Measurements from ENCODE around the gene C19orf44.

Gene C19orf44

GRCh38 chr19:16516381-16516780, 20.2 kb downstream of the C19orf44 start:
- DNase-seq (ENCODE audit: extremely low read depth in 1 of 2, low read depth in 1 of 2) = no peak

GRCh38 chr19:16516923-16517610, 20.9 kb downstream of the C19orf44 start:
- no peak for DNase-seq (ENCODE audit: extremely low read depth in 1 of 2, low read depth in 1 of 2)

- DNase-seq (ENCODE audit: extremely low read depth in 1 of 2, low read depth in 1 of 2) = no peak
Observed at GRCh38 chr19:16518061-16518460, 21.9 kb downstream of the C19orf44 start.

GRCh38 chr19:16518483-16519229, 22.5 kb downstream of the C19orf44 start:
- DNase-seq (ENCODE audit: extremely low read depth in 1 of 2, low read depth in 1 of 2) = no peak

GRCh38 chr19:16519230-16519687, 23.1 kb downstream of the C19orf44 start:
- DNase-seq (ENCODE audit: extremely low read depth in 1 of 2, low read depth in 1 of 2) = no peak

- DNase-seq (ENCODE audit: extremely low read depth in 1 of 2, low read depth in 1 of 2) = no peak
Observed at GRCh38 chr19:16520074-16520973, 24.1 kb downstream of the C19orf44 start.

- no peak for DNase-seq (ENCODE audit: extremely low read depth in 1 of 2, low read depth in 1 of 2)
Observed at GRCh38 chr19:16520986-16521624, 24.9 kb downstream of the C19orf44 start.

DNA sequence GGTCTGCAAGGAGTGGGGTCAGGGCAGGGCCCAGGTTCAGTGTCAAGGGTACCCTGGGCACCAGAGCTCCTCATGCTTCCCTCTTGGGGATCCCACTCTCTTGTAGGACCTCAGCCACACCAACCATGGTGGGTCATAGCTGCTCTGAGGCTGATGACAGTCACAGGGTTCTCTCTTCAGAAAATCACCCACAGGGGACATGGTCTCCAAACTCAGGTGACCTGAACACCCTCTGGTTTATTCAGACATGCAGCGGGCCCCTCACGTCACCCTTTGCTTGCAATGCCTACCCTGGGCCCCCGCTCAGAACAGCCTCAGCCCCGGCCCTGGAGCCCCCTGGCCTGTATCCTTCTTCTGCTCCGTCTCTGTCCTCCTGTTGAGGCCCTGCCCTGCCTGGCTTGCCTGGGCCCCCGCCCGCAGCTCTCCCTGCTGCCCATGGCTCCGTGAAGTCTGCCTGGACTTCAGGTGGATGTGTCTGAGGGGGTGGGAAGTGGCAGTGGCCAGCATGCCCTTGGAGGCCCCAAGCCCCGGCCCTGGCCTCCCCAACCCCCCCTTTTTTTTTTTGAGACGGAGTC, 25.6 kb downstream of the C19orf44 start:
- DNase-seq (ENCODE audit: extremely low read depth in 1 of 2, low read depth in 1 of 2) = no peak

GRCh38 chr19:16522559-16523377, 26.6 kb downstream of the C19orf44 start:
- DNase-seq (ENCODE audit: extremely low read depth in 1 of 2, low read depth in 1 of 2) = no peak

DNA sequence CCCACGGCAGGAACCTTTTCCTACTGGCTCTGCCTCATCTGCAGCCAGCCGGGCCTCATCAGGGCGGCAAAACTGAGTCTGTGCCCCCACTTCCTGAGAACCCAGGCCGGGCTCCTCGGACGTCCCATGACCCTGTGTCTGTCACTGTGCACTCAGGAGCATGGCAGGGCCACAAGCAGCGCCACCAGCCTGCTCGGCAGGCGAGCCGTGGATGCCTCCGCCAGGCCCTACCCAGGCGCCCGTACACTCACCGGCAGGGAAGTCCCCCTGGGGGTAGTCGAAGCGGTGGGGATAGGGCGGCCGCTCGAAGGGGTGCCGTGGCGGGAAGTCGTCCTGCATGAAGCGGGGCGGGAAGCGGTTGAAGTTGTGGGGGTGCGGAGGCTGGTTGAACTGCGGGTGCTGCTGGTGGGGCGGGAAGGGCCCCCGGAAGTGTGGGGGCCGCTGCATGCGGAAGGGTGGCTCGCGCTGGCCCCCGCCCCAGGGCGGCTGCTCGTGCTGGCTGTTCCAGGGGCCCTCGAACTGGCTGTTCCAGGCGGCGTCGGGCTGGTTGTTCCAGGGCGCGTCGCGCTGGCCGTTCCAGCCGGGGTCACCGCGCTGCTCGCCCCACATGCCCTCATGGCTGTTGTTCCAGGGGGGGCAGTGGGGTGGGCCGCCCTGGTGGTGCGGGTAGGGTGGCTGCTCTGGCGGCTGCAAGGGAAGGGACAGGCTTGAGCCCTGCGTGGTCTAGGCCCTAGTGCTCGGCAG, 29.0 kb downstream of the C19orf44 start:
- no peak for DNase-seq (ENCODE audit: extremely low read depth in 1 of 2, low read depth in 1 of 2)

- no peak for DNase-seq (ENCODE audit: extremely low read depth in 1 of 2, low read depth in 1 of 2)
Observed at GRCh38 chr19:16525751-16526481, 29.7 kb downstream of the C19orf44 start.

DNA sequence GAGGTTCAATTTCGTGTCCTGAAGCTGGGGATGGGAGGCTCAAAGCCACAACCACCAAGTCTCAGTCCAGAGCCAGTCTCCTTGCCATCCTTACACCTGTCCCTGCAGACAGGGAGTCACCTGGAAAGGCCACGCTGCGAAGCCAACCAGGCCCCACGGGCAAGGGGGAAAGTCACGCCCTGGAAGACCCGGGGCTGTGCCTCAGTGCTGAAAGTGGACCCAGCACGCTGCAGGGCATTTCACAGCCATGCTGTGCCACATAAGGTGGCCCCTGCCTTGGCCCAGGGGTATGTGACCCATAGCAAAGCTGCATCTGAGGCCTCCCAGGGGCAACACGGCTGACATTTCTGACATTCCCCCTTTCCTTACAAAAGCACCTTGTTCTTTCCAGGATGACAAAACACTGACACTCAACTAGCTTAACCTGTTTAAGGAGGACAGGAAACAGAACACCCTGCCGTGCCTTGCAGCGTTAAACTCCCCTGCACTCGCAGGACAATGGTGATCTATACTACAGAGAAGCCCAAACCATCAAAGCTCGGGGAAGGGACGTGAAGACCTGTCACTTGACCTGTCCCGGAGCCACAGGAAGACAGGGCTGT, 31.2 kb downstream of the C19orf44 start:
- DNase-seq (ENCODE audit: extremely low read depth in 1 of 2, low read depth in 1 of 2) = no peak

- no peak for DNase-seq (ENCODE audit: extremely low read depth in 1 of 2, low read depth in 1 of 2)
Observed at GRCh38 chr19:16527971-16528521, 31.9 kb downstream of the C19orf44 start.

- DNase-seq (ENCODE audit: extremely low read depth in 1 of 2, low read depth in 1 of 2) = no peak
Observed at GRCh38 chr19:16529466-16530144, 33.4 kb downstream of the C19orf44 start.

DNA sequence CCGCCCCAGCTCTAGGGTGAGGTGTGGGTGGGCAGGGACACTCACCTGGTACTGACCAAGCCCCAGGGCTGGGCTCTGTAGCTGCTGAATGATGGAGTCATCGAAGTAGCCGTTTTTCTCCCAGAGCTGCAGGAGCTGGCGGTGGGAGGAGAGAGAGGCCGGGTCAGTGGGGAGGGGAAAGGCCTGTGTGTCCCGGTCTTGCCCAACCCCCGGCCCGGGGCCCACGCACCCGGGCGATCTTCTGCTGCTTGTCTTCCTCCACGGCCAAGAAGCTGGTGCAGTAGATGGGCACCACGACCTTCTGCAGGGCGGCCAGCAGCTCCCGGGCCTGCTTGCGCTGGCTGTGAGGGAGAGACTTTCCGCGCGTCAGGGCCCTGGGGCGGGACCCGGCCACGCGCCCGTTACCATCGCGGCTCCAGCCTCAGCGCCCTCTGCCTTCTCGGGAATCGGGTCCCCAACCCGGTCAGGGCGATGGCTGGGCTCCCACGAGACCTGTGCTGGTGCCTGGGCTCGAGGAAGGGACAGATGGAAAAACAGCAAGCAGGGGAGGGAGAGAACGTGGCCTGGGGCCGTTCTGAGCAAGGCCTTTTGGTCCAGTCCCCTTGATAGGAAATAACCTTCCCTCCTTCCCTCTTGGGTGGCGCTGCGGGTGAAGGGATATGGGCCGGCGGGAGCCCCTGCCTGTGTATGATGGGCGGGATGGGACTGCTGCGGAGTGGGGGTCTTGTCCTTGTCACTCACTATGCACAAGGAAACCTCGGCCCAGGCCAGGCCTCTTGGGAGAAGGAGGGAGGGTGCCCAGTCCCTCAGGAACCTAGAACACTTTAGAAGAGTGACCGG, 34.6 kb downstream of the C19orf44 start:
- DNase-seq (ENCODE audit: extremely low read depth in 1 of 2, low read depth in 1 of 2) = no peak

GRCh38 chr19:16531380-16531669, 35.1 kb downstream of the C19orf44 start:
- no peak for DNase-seq (ENCODE audit: extremely low read depth in 1 of 2, low read depth in 1 of 2)

All from stimulated activated CD8-positive, alpha-beta memory T cell treated with anti-CD3 and anti-CD28 coated beads, Interleukin-7, amount 100 ng/mL, for 48 hours (primary cell).